GM12878 (cell line): ENCODE measurements around the gene SLC25A45. TPM values are rescaled to one million over a fixed set of nuclear protein-coding genes. Genes with fewer than 3 reads are reported as not detected.

Experiments used
- ATAC-seq: fragments of 200-7000 bp; cut with Tn5 transposase; 3 replicates; pipeline ENCODE4 v1.9.1; 2020; ENCODE audit warnings: mild to moderate bottlenecking, moderate library complexity
- BruUV-seq: library from RNA; stranded (reverse); fragments of 400-500 nt; replicated peaks from 2 replicates; lab custom pipeline; 2021; lab: Mats Ljungman, UMichigan
- CTCF ChIA-PET: fragments of 300-600 bp; sonication (Branson Sonifier 250); formaldehyde crosslinking; extraction: SDS; loops from one replicate; lab custom pipeline; 2021; ENCODE audit warnings: inconsistent platforms; lab: Yijun Ruan, JAX
- POLR2A ChIA-PET: fragments of 350-600 bp; formaldehyde crosslinking; extraction: SDS; loops from one replicate; lab custom pipeline; 2021; ENCODE audit warnings: inconsistent platforms; lab: Charles Lee
- RAD21 ChIA-PET: fragments of 300-600 bp; sonication (Branson Sonifier 250); formaldehyde crosslinking; loops from one replicate; lab custom pipeline; 2023; ENCODE audit warnings: antibody characterized with exemption; ENCODE audit not compliant: unreplicated experiment; lab: Charles Lee
- SMC1A ChIA-PET: fragments of 300-600 bp; sonication (Branson Sonifier 250); formaldehyde crosslinking; loops from one replicate; lab custom pipeline; 2023; ENCODE audit not compliant: unreplicated experiment, uncharacterized antibody; lab: Charles Lee
- DNase-seq: peaks from one replicate; pipeline ENCODE4 v3.0.0-alpha.2; 2011; ENCODE audit warnings: low read depth, low spot score
- FAIRE-seq: peaks from 3 replicates; lab custom pipeline; 2011; peaks lifted over from hg19 to GRCh38; lab: Jason Lieb, UNC
- H2AFZ ChIP-seq: 2 replicates; pipeline ENCODE4 v1.6.0; 2011; ENCODE audit warnings: low read depth, low read length, control low read depth; ENCODE audit not compliant: control insufficient read depth
- H3K27ac ChIP-seq: 2 replicates; pipeline ENCODE4 v1.5.1; 2011; ENCODE audit warnings: control low read depth; ENCODE audit not compliant: control insufficient read depth, insufficient read depth
- H3K27me3 ChIP-seq, 2 experiments: replicated peaks in 1 of 2; 2 replicates each; pipeline versions ENCODE4 v1.6.0 to v1.6.1; 2011; ENCODE audit warnings: low read length in 1 of 2; ENCODE audit not compliant: control insufficient read depth in 2 of 2, insufficient read depth in 2 of 2
- H3K36me3 ChIP-seq, 2 experiments: 2 replicates each; pipeline ENCODE4 v1.5.1; 2011; ENCODE audit warnings: low read length in 1 of 2; ENCODE audit not compliant: control insufficient read depth in 2 of 2, insufficient read depth in 2 of 2
- H3K4me1 ChIP-seq: 2 replicates; pipeline ENCODE4 v1.6.1; 2011; ENCODE audit warnings: mild to moderate bottlenecking, low read length, moderate library complexity, mixed read lengths; ENCODE audit not compliant: control insufficient read depth, insufficient read depth
- H3K4me2 ChIP-seq: 2 replicates; pipeline ENCODE4 v1.6.0; 2011; ENCODE audit warnings: control low read depth; ENCODE audit not compliant: control insufficient read depth, insufficient read depth
- H3K4me3 ChIP-seq: fragments of 200-600 bp; sonication (generic); 2 replicates; pipeline ENCODE4 v1.5.1; 2016
- H3K79me2 ChIP-seq: 2 replicates; pipeline ENCODE4 v1.6.0; 2011; ENCODE audit warnings: low read length; ENCODE audit not compliant: control insufficient read depth, insufficient read depth
- H3K9ac ChIP-seq: 2 replicates; pipeline ENCODE4 v1.8.0; 2011; ENCODE audit warnings: low read length, control low read depth, mixed read lengths; ENCODE audit not compliant: control insufficient read depth, insufficient read depth
- H3K9me3 ChIP-seq: replicated peaks from 3 replicates; pipeline ENCODE4 v1.5.1; 2011; ENCODE audit warnings: mild to moderate bottlenecking, low read length; ENCODE audit not compliant: control insufficient read depth, insufficient read depth
- H4K20me1 ChIP-seq: 2 replicates; pipeline ENCODE4 v1.6.0; 2011; ENCODE audit not compliant: control insufficient read depth, insufficient read depth
- CBX3 ChIP-seq: fragments of 200-600 bp; sonication (generic); IDR thresholded peaks from 2 replicates; pipeline ENCODE4 v1.6.1; 2016; ENCODE audit warnings: low read depth, borderline replicate concordance
- EED ChIP-seq: sonication (generic); IDR thresholded peaks from 2 replicates; pipeline ENCODE4 v1.6.1; 2016; ENCODE audit warnings: antibody characterized with exemption, low read depth
- ESRRA ChIP-seq: IDR thresholded peaks from 2 replicates; pipeline ENCODE4 v1.6.1; 2012; ENCODE audit warnings: mild to moderate bottlenecking, low read length, improper control_type of control experiment
- GABPA ChIP-seq: IDR thresholded peaks from 2 replicates; pipeline ENCODE4 v1.6.1; 2014; ENCODE audit warnings: antibody characterized with exemption, low read depth, mild to moderate bottlenecking, inconsistent platforms
- JUND ChIP-seq: IDR thresholded peaks from 2 replicates; pipeline ENCODE4 v1.6.1; 2012; ENCODE audit warnings: low read depth, mild to moderate bottlenecking, low read length, improper control_type of control experiment, moderate library complexity
- NR2F1 ChIP-seq: fragments of 450-650 bp; conservative IDR thresholded peaks from 2 replicates; pipeline ENCODE4 v1.6.1; 2017; ENCODE audit warnings: mild to moderate bottlenecking
- SMAD1 ChIP-seq: fragments of 450-650 bp; IDR thresholded peaks from 2 replicates; pipeline ENCODE4 v1.6.1; 2018; ENCODE audit warnings: mild to moderate bottlenecking, low read depth; ENCODE audit not compliant: partially characterized antibody
- SMAD5 ChIP-seq: IDR thresholded peaks from 2 replicates; pipeline ENCODE4 v1.6.1; 2016; ENCODE audit warnings: antibody characterized with exemption, low read depth
- SMC3 ChIP-seq: IDR thresholded peaks from 2 replicates; pipeline ENCODE4 v1.6.1; 2011; ENCODE audit warnings: low read length, improper control_type of control experiment, borderline replicate concordance
- STAT1 ChIP-seq: fragments of 450-650 bp; conservative IDR thresholded peaks from 2 replicates; pipeline ENCODE4 v1.6.1; 2014; ENCODE audit warnings: antibody characterized with exemption, mild to moderate bottlenecking
- SUZ12 ChIP-seq: fragments of 200-600 bp; sonication (generic); IDR thresholded peaks from one replicate; pipeline ENCODE4 v1.6.1; 2018; ENCODE audit warnings: antibody characterized with exemption, mild to moderate bottlenecking; ENCODE audit not compliant: unreplicated experiment
- TAF1 ChIP-seq: IDR thresholded peaks from 2 replicates; pipeline ENCODE4 v1.6.1; 2011; ENCODE audit warnings: mild to moderate bottlenecking, low read depth, low read length, borderline replicate concordance
- TARDBP ChIP-seq: IDR thresholded peaks from 2 replicates; pipeline ENCODE4 v1.6.1; 2016; ENCODE audit warnings: borderline replicate concordance
- ZBED1 ChIP-seq: IDR thresholded peaks from 2 replicates; pipeline ENCODE4 v1.6.1; 2016; ENCODE audit warnings: borderline replicate concordance
- ZSCAN29 ChIP-seq: fragments of 450-650 bp; IDR thresholded peaks from 2 replicates; pipeline ENCODE4 v1.6.1; 2017; ENCODE audit warnings: mild to moderate bottlenecking, moderate library complexity
- WGBS: methylation state at CpG from one replicate; pipeline ENCODE4 v1.1.6; 2016; ENCODE audit warnings: low lambda C conversion rate; ENCODE audit not compliant: insufficient replicate concordance, insufficient coverage; ENCODE audit errors: missing lambda C conversion rate; 5-methylcytosine and 5-hydroxymethylcytosine counted together
- in situ Hi-C: fragments of 300-500 bp; cut with MboI; formaldehyde crosslinking; loops from 9 replicates; pipeline ENCODE4 v1.14.3; 2018; ENCODE audit warnings: mixed read lengths
- intact Hi-C: fragments of 100-400 bp; cut with micrococcal nuclease; formaldehyde crosslinking; loops from one replicate; pipeline ENCODE4 v1.14.2; 2022; ENCODE audit not compliant: unreplicated experiment
- polyA plus RNA-seq, 11 experiments: library from polyadenylated mRNA; depleted of rRNA in 4 of 11; unstranded in 6 of 11; stranded (reverse) in 5 of 11; fragments of >200 nt; fragmentation: Nextera tagmentation in 4 of 11; fragmentation: Illumina TruSeq in 1 of 11; extraction: Ambion mirVana in 4 of 11; extraction: Trizol in 1 of 11; gene quantifications; 1 replicate in 1 of 11; 2 replicates in 10 of 11; pipeline versions ENCODE4 v1.2.1 to v1.2.3, GENCODE V29; 2011 to 2016; ENCODE audit warnings: inconsistent platforms in 2 of 11, missing spikeins in 2 of 11, low read depth in 1 of 11
- total RNA-seq, 4 experiments: library from RNA; depleted of rRNA in 3 of 4; stranded (reverse); fragments of >200 nt in 3 of 4; fragmentation: Illumina TruSeq in 1 of 4; extraction: Trizol in 1 of 4; gene quantifications; 2 replicates each; pipeline versions ENCODE4 v1.2.1 to v1.2.3, GENCODE V29; 2013 to 2021
- TF ChIP-seq, protein P1 (sequence below): fragments of 450-650 bp; IDR thresholded peaks from 2 replicates; pipeline ENCODE4 v1.6.1; 2016; ENCODE audit warnings: mild to moderate bottlenecking
- TF ChIP-seq, protein P2 (sequence below): fragments of 450-650 bp; conservative IDR thresholded peaks from 2 replicates; pipeline ENCODE4 v1.6.1; 2017; ENCODE audit warnings: mild to moderate bottlenecking, moderate library complexity

SLC25A45 gene
- total and polyA plus RNA-seq, 10 of the 15 experiments (the other 5 are each of a cell fraction or from before 2014, with no cell fraction given) = 4.1 to 35.2 (median 20.3) TPM

DNA sequence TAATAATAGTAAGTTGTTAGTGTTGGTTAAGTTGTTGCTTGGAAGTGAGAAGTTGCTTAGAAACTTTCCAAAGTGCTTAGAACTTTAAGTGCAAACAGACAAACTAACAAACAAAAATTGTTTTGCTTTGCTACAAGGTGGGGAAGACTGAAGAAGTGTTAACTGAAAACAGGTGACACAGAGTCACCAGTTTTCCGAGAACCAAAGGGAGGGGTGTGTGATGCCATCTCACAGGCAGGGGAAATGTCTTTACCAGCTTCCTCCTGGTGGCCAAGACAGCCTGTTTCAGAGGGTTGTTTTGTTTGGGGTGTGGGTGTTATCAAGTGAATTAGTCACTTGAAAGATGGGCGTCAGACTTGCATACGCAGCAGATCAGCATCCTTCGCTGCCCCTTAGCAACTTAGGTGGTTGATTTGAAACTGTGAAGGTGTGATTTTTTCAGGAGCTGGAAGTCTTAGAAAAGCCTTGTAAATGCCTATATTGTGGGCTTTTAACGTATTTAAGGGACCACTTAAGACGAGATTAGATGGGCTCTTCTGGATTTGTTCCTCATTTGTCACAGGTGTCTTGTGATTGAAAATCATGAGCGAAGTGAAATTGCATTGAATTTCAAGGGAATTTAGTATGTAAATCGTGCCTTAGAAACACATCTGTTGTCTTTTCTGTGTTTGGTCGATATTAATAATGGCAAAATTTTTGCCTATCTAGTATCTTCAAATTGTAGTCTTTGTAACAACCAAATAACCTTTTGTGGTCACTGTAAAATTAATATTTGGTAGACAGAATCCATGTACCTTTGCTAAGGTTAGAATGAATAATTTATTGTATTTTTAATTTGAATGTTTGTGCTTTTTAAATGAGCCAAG, 42.9 kb upstream of the SLC25A45 start:
- in situ Hi-C loops = loop anchor here (10.0 kb wide), 1 partner anchor 561 kb away; no protein-coding TSS in a partner anchor
- H3K4me3 ChIP-seq = peak overlapping the region; percentile 95
- WGBS = under 1% methylated on average over 9 of the region's 9 CpGs
- no peaks in the 10 kb centered on the region for H3K27me3 ChIP-seq
- H4K20me1 ChIP-seq = peaks cover 18% of the 10 kb centered on the region
- H3K79me2 ChIP-seq = peaks cover 100% of the 10 kb centered on the region
- no peaks in the 10 kb centered on the region for H3K9me3 ChIP-seq
- H3K4me1 ChIP-seq = peaks cover 31% of the 10 kb centered on the region
- peak overlapping the region; percentile 100 for H3K27ac ChIP-seq
- FAIRE-seq (no peak), DNase-seq (no peak), ATAC-seq (peak; percentile 9)
- peak overlapping the region; percentile 99 for H3K9ac ChIP-seq
- no TSS peak for BruUV-seq
- no peak overlapping the region for H2AFZ ChIP-seq
- ChIA-PET RAD21 (interaction anchor here (1.1 to 15.3 kb wide), 7 partner anchors 9 to 85 kb away, joined by 3 to 282 read pairs (median 8); partner anchors contain the start of gene MALAT1), CTCF (interaction anchor here (0.7 to 15.3 kb wide), 6 partner anchors 9 to 77 kb away, joined by 3 to 362 read pairs (median 4); partner anchors contain the start of gene MALAT1), POLR2A (interaction anchor here (0.8 to 13.6 kb wide), 12 partner anchors 12 to 212 kb away, joined by 3 to 323 read pairs (median 6); partner anchors contain the start of genes FRMD8, MALAT1 and SIPA1), SMC1A (interaction anchor here (0.7 to 12.7 kb wide), 9 partner anchors 8 to 81 kb away, joined by 3 to 232 read pairs (median 7); partner anchors contain the start of gene MALAT1)
- H3K4me2 ChIP-seq = peak overlapping the region; percentile 100
- H3K36me3 ChIP-seq = no peaks in the 10 kb centered on the region; a peak in 2 of 4 replicates
- intact Hi-C loops = no loop called here
- TF ChIP-seq SMAD1 (peak; percentile 66), ESRRA (peak; percentile 1; the same call in 1 of the 2 replicates), SUZ12 (no peak), ZSCAN29 (no peak), TARDBP (no peak), GABPA (no peak), JUND (no peak), CBX3 (no peak), STAT1 (no peak), TAF1 (0 out of 2 replicates have a peak, but pooled peaks have one; percentile 7), ZBED1 (peak; percentile 61), EED (no peak), SMAD5 (peak; percentile 87), NR2F1 (no peak; the same call in 1 of the 2 replicates), SMC3 (no peak)
- TF ChIP-seq, protein P1, sequence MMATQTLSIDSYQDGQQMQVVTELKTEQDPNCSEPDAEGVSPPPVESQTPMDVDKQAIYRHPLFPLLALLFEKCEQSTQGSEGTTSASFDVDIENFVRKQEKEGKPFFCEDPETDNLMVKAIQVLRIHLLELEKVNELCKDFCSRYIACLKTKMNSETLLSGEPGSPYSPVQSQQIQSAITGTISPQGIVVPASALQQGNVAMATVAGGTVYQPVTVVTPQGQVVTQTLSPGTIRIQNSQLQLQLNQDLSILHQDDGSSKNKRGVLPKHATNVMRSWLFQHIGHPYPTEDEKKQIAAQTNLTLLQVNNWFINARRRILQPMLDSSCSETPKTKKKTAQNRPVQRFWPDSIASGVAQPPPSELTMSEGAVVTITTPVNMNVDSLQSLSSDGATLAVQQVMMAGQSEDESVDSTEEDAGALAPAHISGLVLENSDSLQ = peak; percentile 38; the same call in 1 of the 2 replicates
- TF ChIP-seq, protein P2, sequence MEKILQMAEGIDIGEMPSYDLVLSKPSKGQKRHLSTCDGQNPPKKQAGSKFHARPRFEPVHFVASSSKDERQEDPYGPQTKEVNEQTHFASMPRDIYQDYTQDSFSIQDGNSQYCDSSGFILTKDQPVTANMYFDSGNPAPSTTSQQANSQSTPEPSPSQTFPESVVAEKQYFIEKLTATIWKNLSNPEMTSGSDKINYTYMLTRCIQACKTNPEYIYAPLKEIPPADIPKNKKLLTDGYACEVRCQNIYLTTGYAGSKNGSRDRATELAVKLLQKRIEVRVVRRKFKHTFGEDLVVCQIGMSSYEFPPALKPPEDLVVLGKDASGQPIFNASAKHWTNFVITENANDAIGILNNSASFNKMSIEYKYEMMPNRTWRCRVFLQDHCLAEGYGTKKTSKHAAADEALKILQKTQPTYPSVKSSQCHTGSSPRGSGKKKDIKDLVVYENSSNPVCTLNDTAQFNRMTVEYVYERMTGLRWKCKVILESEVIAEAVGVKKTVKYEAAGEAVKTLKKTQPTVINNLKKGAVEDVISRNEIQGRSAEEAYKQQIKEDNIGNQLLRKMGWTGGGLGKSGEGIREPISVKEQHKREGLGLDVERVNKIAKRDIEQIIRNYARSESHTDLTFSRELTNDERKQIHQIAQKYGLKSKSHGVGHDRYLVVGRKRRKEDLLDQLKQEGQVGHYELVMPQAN = no peak; the same call in 1 of the 2 replicates
